RWPE2 (cell line): ENCODE measurements around the gene GATAD2A.
A peak's percentile ranks its signal among the peaks of the same experiment; 100 is the strongest.
"Not testable (repeated sequence)": the region's sequence is repeated elsewhere in the genome, so short reads cannot be mapped to it uniquely, and the experiment has no call there.

Source experiments
- ATAC-seq: fragments of 200-7000 bp; cut with Tn5 transposase; 3 replicates; pipeline ENCODE4 v1.9.1; 2021; ENCODE audit warnings: low read depth
- DNase-seq: peaks from one replicate; pipeline ENCODE4 v3.0.0-alpha.2; 2020; ENCODE audit warnings: low spot score
- H3K27ac ChIP-seq: fragments of 450-650 bp; 2 replicates; pipeline ENCODE4 v1.5.1; 2017; ENCODE audit warnings: mild to moderate bottlenecking; ENCODE audit not compliant: poor library complexity, severe bottlenecking
- H3K27me3 ChIP-seq: fragments of 250-450 bp; sonication (Bioruptor Pico); 2 replicates; pipeline ENCODE4 v1.5.1; 2021; ENCODE audit warnings: mild to moderate bottlenecking, moderate library complexity; ENCODE audit not compliant: insufficient read depth, poor library complexity, severe bottlenecking
- H3K36me3 ChIP-seq: fragments of 250-450 bp; sonication (Bioruptor Pico); 2 replicates; pipeline ENCODE4 v1.5.1; 2020; ENCODE audit warnings: low read depth, mild to moderate bottlenecking, moderate library complexity
- H3K4me1 ChIP-seq: fragments of 250-450 bp; sonication (Bioruptor Pico); 2 replicates; pipeline ENCODE4 v1.5.1; 2021; ENCODE audit warnings: mild to moderate bottlenecking, moderate library complexity; ENCODE audit not compliant: insufficient read depth, poor library complexity, severe bottlenecking
- H3K4me3 ChIP-seq: fragments of 250-450 bp; sonication (Bioruptor Pico); 2 replicates; pipeline ENCODE4 v1.5.1; 2021; ENCODE audit warnings: mild to moderate bottlenecking, moderate library complexity; ENCODE audit not compliant: severe bottlenecking
- H3K9me3 ChIP-seq: fragments of 250-450 bp; sonication (Bioruptor Pico); 2 replicates; pipeline ENCODE4 v1.5.1; 2021; ENCODE audit warnings: mild to moderate bottlenecking, moderate library complexity; ENCODE audit not compliant: severe bottlenecking
- CTCF ChIP-seq: fragments of 450-650 bp; IDR thresholded peaks from one replicate; pipeline ENCODE4 v1.5.1; 2017; ENCODE audit warnings: mild to moderate bottlenecking, moderate library complexity; ENCODE audit not compliant: poor library complexity, severe bottlenecking

GATAD2A gene

GRCh38 chr19:19451429-19452242 is 46.2 kb downstream of the GATAD2A start:
- no peak for TF ChIP-seq CTCF
- Histone ChIP-seq H3K4me1 (no peaks in the 10 kb centered on the region), H3K27me3 (no peaks in the 10 kb centered on the region), H3K4me3 (no peak overlapping the region), H3K9me3 (no peaks in the 10 kb centered on the region), H3K36me3 (no peaks in the 10 kb centered on the region; the same call in none of the 2 replicates), H3K27ac (no peak overlapping the region)
- DNase-seq, result no peak
- no peak for ATAC-seq

GRCh38 chr19:19452243-19453124 is 47.0 kb downstream of the GATAD2A start:
- Histone ChIP-seq H3K27ac (no peak overlapping the region), H3K9me3 (no peaks in the 10 kb centered on the region), H3K4me1 (no peaks in the 10 kb centered on the region), H3K36me3 (no peaks in the 10 kb centered on the region; the same call in 1 of the 2 replicates), H3K27me3 (no peaks in the 10 kb centered on the region), H3K4me3 (no peak overlapping the region)
- TF ChIP-seq CTCF, result no peak
- DNase-seq (no peak), ATAC-seq (no peak; the same call in 2 of the 3 replicates)

- no peaks in the 10 kb centered on the region for H3K27me3 ChIP-seq
- TF ChIP-seq CTCF, result no peak
- no peak for ATAC-seq
- DNase-seq, result no peak
- H3K4me3 ChIP-seq, result no peak overlapping the region
- H3K27ac ChIP-seq, result no peak overlapping the region
- no peaks in the 10 kb centered on the region; the same call in 1 of the 2 replicates for H3K36me3 ChIP-seq
- H3K4me1 ChIP-seq, result no peaks in the 10 kb centered on the region
- no peaks in the 10 kb centered on the region for H3K9me3 ChIP-seq
Measured at GRCh38 chr19:19453125-19453454, 47.6 kb downstream of the GATAD2A start.

- DNase-seq, H3K36me3 ChIP-seq, ATAC-seq, H3K9me3 ChIP-seq, H3K27ac ChIP-seq, H3K27me3 ChIP-seq, H3K4me3 ChIP-seq: not testable (repeated sequence)
- H3K4me1 ChIP-seq, result peaks cover 20% of the 10 kb centered on the region
Measured at GRCh38 chr19:19455166-19455919, 49.9 kb downstream of the GATAD2A start.

GRCh38 chr19:19457671-19458070 is 52.2 kb downstream of the GATAD2A start:
- Histone ChIP-seq H3K4me1 (peaks cover 38% of the 10 kb centered on the region), H3K9me3 (no peaks in the 10 kb centered on the region), H3K27me3 (no peaks in the 10 kb centered on the region), H3K4me3 (no peak overlapping the region), H3K36me3 (no peaks in the 10 kb centered on the region), H3K27ac (peak overlapping the region; percentile 69)
- no peak for TF ChIP-seq CTCF
- DNase-seq, result no peak
- no peak for ATAC-seq
